IMR-90 (cell line): ENCODE data around the gene ACYP1. TPM values are rescaled to one million over a fixed set of nuclear protein-coding genes. Genes with fewer than 3 reads are reported as not detected.

Experiments used
- ATAC-seq: fragments of 200-7000 bp; cut with Tn5 transposase; 2 replicates; pipeline ENCODE4 v1.9.1; 2020; ENCODE audit warnings: low read depth, mild to moderate bottlenecking, moderate library complexity
- BruUV-seq: library from RNA; stranded (reverse); fragments of 400-500 nt; replicated peaks from 2 replicates; lab custom pipeline; 2021; lab: Mats Ljungman, UMichigan
- CTCF ChIA-PET: fragments of 300-600 bp; formaldehyde crosslinking; extraction: SDS; loops from one replicate; lab custom pipeline; 2021; ENCODE audit warnings: antibody characterized with exemption; lab: Yijun Ruan, JAX
- POLR2A ChIA-PET: fragments of 300-600 bp; sonication (Branson Sonifier 250); formaldehyde crosslinking; loops from one replicate; lab custom pipeline; 2022; ENCODE audit warnings: antibody characterized with exemption; ENCODE audit not compliant: unreplicated experiment; lab: Charles Lee
- DNase-seq: peaks from one replicate; pipeline ENCODE4 v3.0.0; 2013
- H2AFZ ChIP-seq: replicated peaks from 2 replicates; pipeline ENCODE3; 2013; ENCODE audit warnings: low read length, mild to moderate bottlenecking; ENCODE audit not compliant: poor library complexity
- H2AK5ac ChIP-seq: 2 replicates; pipeline ENCODE4 v1.6.1; 2013; ENCODE audit warnings: low read depth, low read length, inconsistent platforms
- H2AK9ac ChIP-seq: replicated peaks from 2 replicates; pipeline ENCODE3; 2013; ENCODE audit warnings: mild to moderate bottlenecking, low read depth, low read length, moderate library complexity; ENCODE audit not compliant: poor library complexity
- H2BK120ac ChIP-seq: 2 replicates; pipeline ENCODE4 v1.6.1; 2013; ENCODE audit warnings: low read depth, low read length, inconsistent platforms
- H2BK15ac ChIP-seq: 3 replicates; pipeline ENCODE4 v1.6.1; 2013; ENCODE audit warnings: low read depth, low read length, inconsistent platforms
- H2BK20ac ChIP-seq: 2 replicates; pipeline ENCODE4 v1.6.1; 2013; ENCODE audit warnings: low read depth, mild to moderate bottlenecking, inconsistent platforms, low read length, moderate library complexity
- H2BK5ac ChIP-seq: 2 replicates; pipeline ENCODE4 v1.6.1; 2013; ENCODE audit warnings: mild to moderate bottlenecking, low read depth, low read length, inconsistent platforms; ENCODE audit not compliant: poor library complexity, severe bottlenecking
- H3K14ac ChIP-seq: replicated peaks from 2 replicates; pipeline ENCODE4 v1.6.1; 2013; ENCODE audit warnings: low read depth, low read length, inconsistent platforms
- H3K18ac ChIP-seq: 2 replicates; pipeline ENCODE4 v1.6.1; 2013; ENCODE audit warnings: low read depth, low read length, control low read depth
- H3K23ac ChIP-seq: 2 replicates; pipeline ENCODE4 v1.6.1; 2013; ENCODE audit warnings: low read depth, low read length, inconsistent platforms
- H3K27ac ChIP-seq: 2 replicates; pipeline ENCODE4 v1.5.1; 2013; ENCODE audit warnings: mild to moderate bottlenecking, control low read depth, low read length; ENCODE audit not compliant: insufficient read depth
- H3K27me3 ChIP-seq: 2 replicates; pipeline ENCODE4 v1.6.1; 2013; ENCODE audit warnings: low read length; ENCODE audit not compliant: control insufficient read depth, insufficient read depth
- H3K36me3 ChIP-seq: 2 replicates; pipeline ENCODE4 v1.6.1; 2013; ENCODE audit warnings: low read length, mixed read lengths; ENCODE audit not compliant: control insufficient read depth, insufficient read depth
- H3K4ac ChIP-seq: 2 replicates; pipeline ENCODE4 v1.6.1; 2013; ENCODE audit warnings: low read depth, low read length, inconsistent platforms
- H3K4me1 ChIP-seq: 2 replicates; pipeline ENCODE4 v1.6.1; 2013; ENCODE audit warnings: low read length, mixed read lengths; ENCODE audit not compliant: control insufficient read depth, insufficient read depth
- H3K4me2 ChIP-seq: 2 replicates; pipeline ENCODE4 v1.6.1; 2013; ENCODE audit warnings: low read depth, mild to moderate bottlenecking, control low read depth, low read length, moderate library complexity
- H3K4me3 ChIP-seq: 2 replicates; pipeline ENCODE4 v1.5.1; 2013; ENCODE audit warnings: low read depth, mild to moderate bottlenecking, control low read depth, low read length, moderate library complexity; ENCODE audit not compliant: insufficient read depth
- H3K56ac ChIP-seq: 2 replicates; pipeline ENCODE4 v1.6.1; 2013; ENCODE audit warnings: low read length, inconsistent platforms; ENCODE audit not compliant: insufficient read depth; ENCODE audit errors: extremely low read depth
- H3K79me1 ChIP-seq, 2 experiments: 2 replicates each; pipeline ENCODE4 v1.6.1; 2013; ENCODE audit warnings: low read length in 2 of 2, inconsistent platforms in 1 of 2, low read depth in 1 of 2
- H3K9ac ChIP-seq: 2 replicates; pipeline ENCODE4 v1.6.1; 2013; ENCODE audit warnings: low read depth, low read length, control low read depth
- H3K9me1 ChIP-seq: 2 replicates; pipeline ENCODE4 v1.6.1; 2013; ENCODE audit warnings: low read length, inconsistent platforms; ENCODE audit not compliant: insufficient read depth
- H3K9me3 ChIP-seq: 2 replicates; pipeline ENCODE4 v1.6.1; 2013; ENCODE audit warnings: low read length; ENCODE audit not compliant: control insufficient read depth, insufficient read depth
- H4K20me1 ChIP-seq: 2 replicates; pipeline ENCODE4 v1.6.1; 2013; ENCODE audit warnings: low read length, inconsistent platforms; ENCODE audit not compliant: insufficient read depth
- H4K5ac ChIP-seq: 2 replicates; pipeline ENCODE4 v1.6.1; 2013; ENCODE audit warnings: mild to moderate bottlenecking, low read depth, low read length, control low read depth
- H4K8ac ChIP-seq, 2 experiments: 2 replicates each; pipeline ENCODE4 v1.6.1; 2013; ENCODE audit warnings: low read depth in 2 of 2, low read length in 2 of 2, control low read depth in 1 of 2, inconsistent platforms in 1 of 2
- H4K91ac ChIP-seq: 2 replicates; pipeline ENCODE4 v1.6.1; 2013; ENCODE audit warnings: low read depth, low read length, inconsistent platforms; ENCODE audit not compliant: insufficient read depth
- BHLHE40 ChIP-seq: fragments of 150-350 bp; IDR thresholded peaks from 2 replicates; pipeline ENCODE4 v1.6.1; 2016; ENCODE audit warnings: mild to moderate bottlenecking, low read depth, low read length
- CEBPB ChIP-seq: IDR thresholded peaks from 2 replicates; pipeline ENCODE4 v1.6.1; 2012; ENCODE audit warnings: low read depth, low read length, improper control_type of control experiment
- CHD1 ChIP-seq: IDR thresholded peaks from 2 replicates; pipeline ENCODE4 v1.6.1; 2012; ENCODE audit warnings: low read depth, low read length, improper control_type of control experiment
- CTCF ChIP-seq: conservative IDR thresholded peaks from 2 replicates; pipeline ENCODE4 v1.5.1; 2012; ENCODE audit warnings: mild to moderate bottlenecking, low read depth, low read length, improper control_type of control experiment
- ELK1 ChIP-seq: fragments of 150-350 bp; IDR thresholded peaks from 2 replicates; pipeline ENCODE4 v1.6.1; 2016; ENCODE audit warnings: low read depth, mild to moderate bottlenecking, low read length, moderate library complexity, borderline replicate concordance
- FOS ChIP-seq: fragments of 150-350 bp; IDR thresholded peaks from 2 replicates; pipeline ENCODE4 v1.6.1; 2016; ENCODE audit warnings: low read depth, low read length
- MAFK ChIP-seq: IDR thresholded peaks from 2 replicates; pipeline ENCODE4 v1.6.1; 2012; ENCODE audit warnings: low read depth, low read length, improper control_type of control experiment
- MAZ ChIP-seq: IDR thresholded peaks from 2 replicates; pipeline ENCODE4 v1.6.1; 2012; ENCODE audit warnings: low read depth, mild to moderate bottlenecking, low read length, improper control_type of control experiment, moderate library complexity, borderline replicate concordance
- MXI1 ChIP-seq: IDR thresholded peaks from 2 replicates; pipeline ENCODE4 v1.6.1; 2012; ENCODE audit warnings: low read depth, mild to moderate bottlenecking, low read length, moderate library complexity, borderline replicate concordance
- NFE2L2 ChIP-seq: fragments of 150-350 bp; IDR thresholded peaks from 2 replicates; pipeline ENCODE4 v1.6.1; 2016; ENCODE audit warnings: low read depth, mild to moderate bottlenecking, low read length
- POLR2A ChIP-seq: IDR thresholded peaks from 2 replicates; pipeline ENCODE4 v1.6.1; 2012; ENCODE audit warnings: mild to moderate bottlenecking, low read depth, low read length
- RAD21 ChIP-seq: IDR thresholded peaks from 2 replicates; pipeline ENCODE4 v1.6.1; 2012; ENCODE audit warnings: low read length, improper control_type of control experiment
- RCOR1 ChIP-seq: IDR thresholded peaks from 2 replicates; pipeline ENCODE4 v1.6.1; 2012; ENCODE audit warnings: mild to moderate bottlenecking, low read length, improper control_type of control experiment; ENCODE audit not compliant: insufficient replicate concordance
- RFX5 ChIP-seq: IDR thresholded peaks from 2 replicates; pipeline ENCODE4 v1.8.0; 2012; ENCODE audit warnings: low read depth, mild to moderate bottlenecking, low read length, moderate library complexity
- SMC3 ChIP-seq: fragments of 150-350 bp; IDR thresholded peaks from 2 replicates; pipeline ENCODE4 v1.6.1; 2016; ENCODE audit warnings: low read depth, mild to moderate bottlenecking, antibody characterized with exemption, low read length, moderate library complexity
- USF2 ChIP-seq: fragments of 150-350 bp; IDR thresholded peaks from 2 replicates; pipeline ENCODE4 v1.6.1; 2017; ENCODE audit warnings: mild to moderate bottlenecking, antibody characterized with exemption, low read length, low read depth
- WGBS, 2 experiments: methylation state at CpG; one replicate each; pipeline versions ENCODE4 v1.1.5 to v1.1.7; 2013; ENCODE audit warnings: missing lambda C conversion rate in 2 of 2; ENCODE audit not compliant: insufficient read length in 1 of 2; ENCODE audit errors: extremely low coverage in 2 of 2; 5-methylcytosine and 5-hydroxymethylcytosine counted together
- dilution Hi-C: fragments of 300-500 bp; cut with HindIII; formaldehyde crosslinking; loops from one replicate; pipeline ENCODE4 v1.14.3; 2018; ENCODE audit warnings: low sequenced_read_pairs; ENCODE audit not compliant: unreplicated experiment
- in situ Hi-C: fragments of 300-500 bp; cut with MboI; formaldehyde crosslinking; loops from 3 replicates; pipeline ENCODE4 v1.14.3; 2019; ENCODE audit warnings: low sequenced_read_pairs, inconsistent platforms, mixed read lengths
- intact Hi-C: fragments of 100-400 bp; cut with micrococcal nuclease; formaldehyde crosslinking; loops from 2 replicates; pipeline ENCODE4 v1.10.0; 2022
- polyA plus RNA-seq, 3 experiments: library from polyadenylated mRNA; depleted of rRNA; stranded (reverse); fragments of >200 nt; gene quantifications; 2 replicates each; pipeline ENCODE4 v1.2.3, GENCODE V29; 2012; ENCODE audit warnings: low replicate concordance in 1 of 3
- total RNA-seq: library from RNA; depleted of rRNA; stranded (reverse); fragments of >200 nt; gene quantifications from 2 replicates; pipeline ENCODE4 v1.2.3, GENCODE V29; 2012

Gene ACYP1
- total and polyA plus RNA-seq, 2 of the 4 experiments (the other 2 are of a cell fraction) = 4.1 to 24.0 TPM

- no peak overlapping the region for H3K4me3 ChIP-seq
- CTCF ChIA-PET = no interaction called here
- no peak for ATAC-seq
Measured at GRCh38 chr14:75040507-75040906, 23.3 kb downstream of the ACYP1 start.

More at GRCh38 chr14:75040507-75040906, 23.3 kb downstream of the ACYP1 start:
- Histone ChIP-seq H4K8ac (no peak overlapping the region), H2BK120ac (no peak overlapping the region; the same call in 1 of the 2 replicates), H3K4me2 (no peak overlapping the region), H3K9me3 (no peaks in the 10 kb centered on the region), H3K27me3 (no peaks in the 10 kb centered on the region), H2AK9ac (no peak overlapping the region), H2BK20ac (0 out of 2 replicates have a peak overlapping the region, but pooled peaks have one; percentile 6), H3K56ac (no peak overlapping the region), H4K91ac (no peak overlapping the region), H3K36me3 (peaks cover 5% of the 10 kb centered on the region; the same call in 1 of the 2 replicates), H3K4ac (no peak overlapping the region), H2AFZ (no peak overlapping the region), H3K9me1 (peaks cover 12% of the 10 kb centered on the region), H2BK5ac (no peak overlapping the region), H4K20me1 (no peaks in the 10 kb centered on the region), H3K9ac (no peak overlapping the region), H3K23ac (no peak overlapping the region), H4K5ac (no peak overlapping the region), H3K79me1 (peaks cover 5 to 13% of the 10 kb centered on the region in 2 experiments; a peak in 2 of 4 replicates), H3K14ac (no peak overlapping the region), H3K18ac (no peak overlapping the region), H2AK5ac (no peak overlapping the region), H3K4me1 (peaks cover 10% of the 10 kb centered on the region), H2BK15ac (no peak overlapping the region), H3K27ac (no peak overlapping the region)
- POLR2A ChIA-PET = no interaction called here
- in situ Hi-C loops = no loop called here
- WGBS, 2 experiments = no CpG with 5 or more reads among the region's 1 CpG
- dilution Hi-C loops = no loop called here
- intact Hi-C loops = no loop called here
- BruUV-seq = no TSS peak
- TF ChIP-seq BHLHE40 (no peak), NFE2L2 (no peak), USF2 (no peak), MAFK (no peak), POLR2A (no peak), FOS (no peak), MXI1 (no peak), RFX5 (no peak), CEBPB (no peak), MAZ (no peak), RAD21 (no peak), ELK1 (no peak), SMC3 (no peak), CTCF (no peak), CHD1 (no peak), RCOR1 (no peak)
- DNase-seq = no peak
